Measurements from ENCODE around the gene COL6A3.

COL6A3 gene

GRCh38 chr2:237448626-237449025, 34.7 kb upstream of the COL6A3 start:
- H3K27ac Mint-ChIP-seq, result no peak overlapping the region
- H3K9me3 Mint-ChIP-seq, result no peaks in the 10 kb centered on the region
- intact Hi-C loops (cut with micrococcal nuclease), result no loop called here
- H3K27me3 Mint-ChIP-seq, result peaks cover 13% of the 10 kb centered on the region
- no peaks in the 10 kb centered on the region for H3K36me3 Mint-ChIP-seq (ENCODE audit: low read depth)
- H3K4me3 Mint-ChIP-seq, result no peak overlapping the region
- H3K4me1 Mint-ChIP-seq (ENCODE audit: low read depth), result peaks cover 9% of the 10 kb centered on the region

GRCh38 chr2:237448171-237448570, 34.2 kb upstream of the COL6A3 start:
- intact Hi-C loops (cut with micrococcal nuclease), result no loop called here
- no peak overlapping the region for H3K4me3 Mint-ChIP-seq
- H3K9me3 Mint-ChIP-seq, result no peaks in the 10 kb centered on the region
- H3K4me1 Mint-ChIP-seq (ENCODE audit: low read depth), result peaks cover 9% of the 10 kb centered on the region
- H3K27ac Mint-ChIP-seq, result no peak overlapping the region
- H3K36me3 Mint-ChIP-seq (ENCODE audit: low read depth), result no peaks in the 10 kb centered on the region
- peaks cover 13% of the 10 kb centered on the region for H3K27me3 Mint-ChIP-seq

- H3K27me3 Mint-ChIP-seq, result peaks cover 13% of the 10 kb centered on the region
- H3K36me3 Mint-ChIP-seq (ENCODE audit: low read depth), result no peaks in the 10 kb centered on the region
- no peaks in the 10 kb centered on the region for H3K9me3 Mint-ChIP-seq
- H3K4me3 Mint-ChIP-seq, result no peak overlapping the region
- intact Hi-C loops (cut with micrococcal nuclease), result no loop called here
- no peak overlapping the region for H3K27ac Mint-ChIP-seq
- H3K4me1 Mint-ChIP-seq (ENCODE audit: low read depth), result peaks cover 9% of the 10 kb centered on the region
Observed at GRCh38 chr2:237447496-237447895, 33.5 kb upstream of the COL6A3 start.

GRCh38 chr2:237446338-237446665, 32.3 kb upstream of the COL6A3 start:
- Mint-ChIP-seq H3K4me3 (no peak overlapping the region), H3K27ac (no peak overlapping the region), H3K9me3 (no peaks in the 10 kb centered on the region), H3K4me1 (ENCODE audit: low read depth) (peaks cover 9% of the 10 kb centered on the region), H3K36me3 (ENCODE audit: low read depth) (no peaks in the 10 kb centered on the region), H3K27me3 (peaks cover 15% of the 10 kb centered on the region)
- intact Hi-C loops (cut with micrococcal nuclease), result no loop called here

- Mint-ChIP-seq H3K4me1 (ENCODE audit: low read depth) (peaks cover 9% of the 10 kb centered on the region), H3K4me3 (no peak overlapping the region), H3K36me3 (ENCODE audit: low read depth) (no peaks in the 10 kb centered on the region), H3K27me3 (peaks cover 16% of the 10 kb centered on the region), H3K9me3 (no peaks in the 10 kb centered on the region), H3K27ac (no peak overlapping the region)
- intact Hi-C loops (cut with micrococcal nuclease), result no loop called here
Observed at GRCh38 chr2:237445611-237446337, 31.8 kb upstream of the COL6A3 start.

GRCh38 chr2:237444071-237444470, 30.1 kb upstream of the COL6A3 start:
- Mint-ChIP-seq H3K9me3 (no peaks in the 10 kb centered on the region), H3K36me3 (ENCODE audit: low read depth) (no peaks in the 10 kb centered on the region), H3K27ac (no peak overlapping the region), H3K4me1 (ENCODE audit: low read depth) (peaks cover 3% of the 10 kb centered on the region), H3K4me3 (no peak overlapping the region), H3K27me3 (peaks cover 14% of the 10 kb centered on the region)
- intact Hi-C loops (cut with micrococcal nuclease), result no loop called here

GRCh38 chr2:237441605-237442274, 27.8 kb upstream of the COL6A3 start:
- Mint-ChIP-seq H3K4me3 (no peak overlapping the region), H3K9me3 (no peaks in the 10 kb centered on the region), H3K27me3 (peaks cover 6% of the 10 kb centered on the region), H3K27ac (no peak overlapping the region), H3K4me1 (ENCODE audit: low read depth) (no peaks in the 10 kb centered on the region), H3K36me3 (ENCODE audit: low read depth) (no peaks in the 10 kb centered on the region)
- intact Hi-C loops (cut with micrococcal nuclease), result no loop called here

GRCh38 chr2:237440819-237441281, 26.9 kb upstream of the COL6A3 start:
- H3K4me1 Mint-ChIP-seq (ENCODE audit: low read depth), result no peaks in the 10 kb centered on the region
- intact Hi-C loops (cut with micrococcal nuclease), result no loop called here
- H3K27ac Mint-ChIP-seq, result no peak overlapping the region
- no peaks in the 10 kb centered on the region for H3K9me3 Mint-ChIP-seq
- no peaks in the 10 kb centered on the region for H3K36me3 Mint-ChIP-seq (ENCODE audit: low read depth)
- H3K4me3 Mint-ChIP-seq, result no peak overlapping the region
- H3K27me3 Mint-ChIP-seq, result peaks cover 6% of the 10 kb centered on the region

- H3K4me3 Mint-ChIP-seq, result no peak overlapping the region
- H3K9me3 Mint-ChIP-seq, result no peaks in the 10 kb centered on the region
- peaks cover 22% of the 10 kb centered on the region for H3K27me3 Mint-ChIP-seq
- intact Hi-C loops (cut with micrococcal nuclease), result no loop called here
- H3K36me3 Mint-ChIP-seq (ENCODE audit: low read depth), result no peaks in the 10 kb centered on the region
- H3K4me1 Mint-ChIP-seq (ENCODE audit: low read depth), result peaks cover 15% of the 10 kb centered on the region
- no peak overlapping the region for H3K27ac Mint-ChIP-seq
Observed at GRCh38 chr2:237438080-237438940, 24.3 kb upstream of the COL6A3 start.

- peaks cover 15% of the 10 kb centered on the region for H3K4me1 Mint-ChIP-seq (ENCODE audit: low read depth)
- no peaks in the 10 kb centered on the region for H3K9me3 Mint-ChIP-seq
- no peak overlapping the region for H3K27ac Mint-ChIP-seq
- no peaks in the 10 kb centered on the region for H3K36me3 Mint-ChIP-seq (ENCODE audit: low read depth)
- intact Hi-C loops (cut with micrococcal nuclease), result no loop called here
- H3K4me3 Mint-ChIP-seq, result no peak overlapping the region
- peaks cover 24% of the 10 kb centered on the region for H3K27me3 Mint-ChIP-seq
Observed at GRCh38 chr2:237437566-237437965, 23.6 kb upstream of the COL6A3 start.

GRCh38 chr2:237435844-237436587, 22.1 kb upstream of the COL6A3 start:
- Mint-ChIP-seq H3K9me3 (no peaks in the 10 kb centered on the region), H3K27me3 (peaks cover 25% of the 10 kb centered on the region), H3K4me1 (ENCODE audit: low read depth) (peaks cover 15% of the 10 kb centered on the region), H3K4me3 (no peak overlapping the region), H3K27ac (no peak overlapping the region), H3K36me3 (ENCODE audit: low read depth) (no peaks in the 10 kb centered on the region)
- intact Hi-C loops (cut with micrococcal nuclease), result no loop called here

GRCh38 chr2:237434866-237435311, 20.9 kb upstream of the COL6A3 start:
- H3K9me3 Mint-ChIP-seq, result no peaks in the 10 kb centered on the region
- peaks cover 26% of the 10 kb centered on the region for H3K27me3 Mint-ChIP-seq
- H3K4me1 Mint-ChIP-seq (ENCODE audit: low read depth), result peaks cover 15% of the 10 kb centered on the region
- H3K27ac Mint-ChIP-seq, result no peak overlapping the region
- H3K36me3 Mint-ChIP-seq (ENCODE audit: low read depth), result no peaks in the 10 kb centered on the region
- intact Hi-C loops (cut with micrococcal nuclease), result no loop called here
- H3K4me3 Mint-ChIP-seq, result no peak overlapping the region

- Mint-ChIP-seq H3K27me3 (peaks cover 26% of the 10 kb centered on the region), H3K27ac (no peak overlapping the region), H3K4me3 (no peak overlapping the region), H3K36me3 (ENCODE audit: low read depth) (no peaks in the 10 kb centered on the region), H3K4me1 (ENCODE audit: low read depth) (peaks cover 15% of the 10 kb centered on the region), H3K9me3 (no peaks in the 10 kb centered on the region)
- intact Hi-C loops (cut with micrococcal nuclease), result no loop called here
Observed at GRCh38 chr2:237433920-237434676, 20.1 kb upstream of the COL6A3 start.
